ENCODE results near the gene SURF4.

The SURF4 gene

GRCh38 chr9:133390713-133391112 lies 14.9 kb upstream of the SURF4 start:
- Histone ChIP-seq H2AFZ (ENCODE audit: low read depth, low read length) (no peak overlapping the region), H4K20me1 (ENCODE audit: insufficient read depth, low read length) (no peaks in the 10 kb centered on the region), H3K4me1 (ENCODE audit: insufficient read depth, low read length) (no peaks in the 10 kb centered on the region), H3K27me3 (ENCODE audit: insufficient read depth, low read length, poor library complexity) (no peaks in the 10 kb centered on the region), H3K9me3 (ENCODE audit: insufficient read depth, low read length, severe bottlenecking) (no peaks in the 10 kb centered on the region), H3K4me2 (ENCODE audit: insufficient read depth, low read length) (no peak overlapping the region), H3K36me3 (ENCODE audit: insufficient read depth, low read length) (no peaks in the 10 kb centered on the region), H3K79me2 (ENCODE audit: insufficient read depth, low read length) (no peaks in the 10 kb centered on the region), H3K27ac (ENCODE audit: low read length) (no peak overlapping the region), H3K4me3 (ENCODE audit: low read depth in 1 of 2, low read length in 2 of 2) (no peak overlapping the region), H3K9ac (ENCODE audit: low read depth, low read length) (no peak overlapping the region)
- DNase-seq: no peak
- no peak for ATAC-seq (ENCODE audit: insufficient read depth, low read depth)
- TF ChIP-seq EZH2 (IDR thresholded peaks at IDR 0.05; ENCODE audit: borderline replicate concordance, low read depth, low read length, severe bottlenecking) (no peak), CTCF (IDR thresholded peaks at IDR 0.05; ENCODE audit: borderline replicate concordance, extremely low read depth, low read length, poor library complexity, severe bottlenecking) (no peak)

DNA sequence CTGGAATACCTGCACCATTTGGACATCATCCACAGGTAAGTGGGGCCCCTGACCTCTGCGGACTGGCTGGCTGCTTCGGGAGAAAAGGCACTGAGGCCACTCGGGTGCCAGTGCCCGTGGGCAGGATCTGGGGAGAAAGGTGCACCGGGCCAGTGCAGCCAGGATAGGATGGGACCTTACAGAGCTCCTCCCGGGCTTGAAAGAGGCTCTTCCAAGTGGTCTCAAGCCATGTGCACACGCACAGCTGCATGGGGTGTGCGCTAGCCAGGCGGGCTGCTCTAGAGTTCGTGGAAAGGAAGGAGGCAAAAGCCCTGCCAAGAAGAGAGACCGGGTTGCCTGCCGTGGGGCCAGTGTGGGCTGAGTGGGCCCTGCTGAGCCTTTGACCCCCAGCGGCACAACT lies 13.7 kb upstream of the SURF4 start:
- Histone ChIP-seq H3K4me3 (ENCODE audit: low read depth in 1 of 2, low read length in 2 of 2) (no peak overlapping the region), H3K4me2 (ENCODE audit: insufficient read depth, low read length) (no peak overlapping the region), H3K4me1 (ENCODE audit: insufficient read depth, low read length) (no peaks in the 10 kb centered on the region), H2AFZ (ENCODE audit: low read depth, low read length) (no peak overlapping the region), H3K36me3 (ENCODE audit: insufficient read depth, low read length) (no peaks in the 10 kb centered on the region), H3K27me3 (ENCODE audit: insufficient read depth, low read length, poor library complexity) (no peaks in the 10 kb centered on the region), H3K79me2 (ENCODE audit: insufficient read depth, low read length) (no peaks in the 10 kb centered on the region), H3K9me3 (ENCODE audit: insufficient read depth, low read length, severe bottlenecking) (no peaks in the 10 kb centered on the region), H3K27ac (ENCODE audit: low read length) (no peak overlapping the region), H3K9ac (ENCODE audit: low read depth, low read length) (no peak overlapping the region), H4K20me1 (ENCODE audit: insufficient read depth, low read length) (no peaks in the 10 kb centered on the region)
- DNase-seq (no peak), ATAC-seq (ENCODE audit: insufficient read depth, low read depth) (no peak)
- TF ChIP-seq CTCF (IDR thresholded peaks at IDR 0.05; ENCODE audit: borderline replicate concordance, extremely low read depth, low read length, poor library complexity, severe bottlenecking) (no peak), EZH2 (IDR thresholded peaks at IDR 0.05; ENCODE audit: borderline replicate concordance, low read depth, low read length, severe bottlenecking) (no peak)

- H3K36me3 ChIP-seq (ENCODE audit: insufficient read depth, low read length): no peaks in the 10 kb centered on the region
- no peak overlapping the region for H2AFZ ChIP-seq (ENCODE audit: low read depth, low read length)
- H3K4me3 ChIP-seq (ENCODE audit: low read depth in 1 of 2, low read length in 2 of 2): no peak overlapping the region
- TF ChIP-seq CTCF (IDR thresholded peaks at IDR 0.05; ENCODE audit: borderline replicate concordance, extremely low read depth, low read length, poor library complexity, severe bottlenecking) (no peak), EZH2 (IDR thresholded peaks at IDR 0.05; ENCODE audit: borderline replicate concordance, low read depth, low read length, severe bottlenecking) (no peak)
- no peak overlapping the region for H3K27ac ChIP-seq (ENCODE audit: low read length)
- H3K4me2 ChIP-seq (ENCODE audit: insufficient read depth, low read length): no peak overlapping the region
- H3K4me1 ChIP-seq (ENCODE audit: insufficient read depth, low read length): no peaks in the 10 kb centered on the region
- H3K9ac ChIP-seq (ENCODE audit: low read depth, low read length): no peak overlapping the region
- no peaks in the 10 kb centered on the region for H3K79me2 ChIP-seq (ENCODE audit: insufficient read depth, low read length)
- no peaks in the 10 kb centered on the region for H4K20me1 ChIP-seq (ENCODE audit: insufficient read depth, low read length)
- DNase-seq: no peak
- no peaks in the 10 kb centered on the region for H3K9me3 ChIP-seq (ENCODE audit: insufficient read depth, low read length, severe bottlenecking)
- ATAC-seq (ENCODE audit: insufficient read depth, low read depth): no peak
- H3K27me3 ChIP-seq (ENCODE audit: insufficient read depth, low read length, poor library complexity): no peaks in the 10 kb centered on the region
Observed at GRCh38 chr9:133389025-133389557, 13.2 kb upstream of the SURF4 start.

GRCh38 chr9:133387680-133388079 lies 11.8 kb upstream of the SURF4 start:
- Histone ChIP-seq H3K4me3 (ENCODE audit: low read depth in 1 of 2, low read length in 2 of 2) (no peak overlapping the region), H3K4me2 (ENCODE audit: insufficient read depth, low read length) (no peak overlapping the region), H2AFZ (ENCODE audit: low read depth, low read length) (no peak overlapping the region), H3K4me1 (ENCODE audit: insufficient read depth, low read length) (no peaks in the 10 kb centered on the region), H3K27ac (ENCODE audit: low read length) (no peak overlapping the region), H3K36me3 (ENCODE audit: insufficient read depth, low read length) (no peaks in the 10 kb centered on the region), H4K20me1 (ENCODE audit: insufficient read depth, low read length) (no peaks in the 10 kb centered on the region), H3K27me3 (ENCODE audit: insufficient read depth, low read length, poor library complexity) (no peaks in the 10 kb centered on the region), H3K9ac (ENCODE audit: low read depth, low read length) (no peak overlapping the region), H3K9me3 (ENCODE audit: insufficient read depth, low read length, severe bottlenecking) (no peaks in the 10 kb centered on the region), H3K79me2 (ENCODE audit: insufficient read depth, low read length) (no peaks in the 10 kb centered on the region)
- ATAC-seq (ENCODE audit: insufficient read depth, low read depth): no peak
- TF ChIP-seq CTCF (IDR thresholded peaks at IDR 0.05; ENCODE audit: borderline replicate concordance, extremely low read depth, low read length, poor library complexity, severe bottlenecking) (no peak), EZH2 (IDR thresholded peaks at IDR 0.05; ENCODE audit: borderline replicate concordance, low read depth, low read length, severe bottlenecking) (no peak)
- no peak for DNase-seq
